ENCODE results near the gene P2RX7.

Gene P2RX7

DNA sequence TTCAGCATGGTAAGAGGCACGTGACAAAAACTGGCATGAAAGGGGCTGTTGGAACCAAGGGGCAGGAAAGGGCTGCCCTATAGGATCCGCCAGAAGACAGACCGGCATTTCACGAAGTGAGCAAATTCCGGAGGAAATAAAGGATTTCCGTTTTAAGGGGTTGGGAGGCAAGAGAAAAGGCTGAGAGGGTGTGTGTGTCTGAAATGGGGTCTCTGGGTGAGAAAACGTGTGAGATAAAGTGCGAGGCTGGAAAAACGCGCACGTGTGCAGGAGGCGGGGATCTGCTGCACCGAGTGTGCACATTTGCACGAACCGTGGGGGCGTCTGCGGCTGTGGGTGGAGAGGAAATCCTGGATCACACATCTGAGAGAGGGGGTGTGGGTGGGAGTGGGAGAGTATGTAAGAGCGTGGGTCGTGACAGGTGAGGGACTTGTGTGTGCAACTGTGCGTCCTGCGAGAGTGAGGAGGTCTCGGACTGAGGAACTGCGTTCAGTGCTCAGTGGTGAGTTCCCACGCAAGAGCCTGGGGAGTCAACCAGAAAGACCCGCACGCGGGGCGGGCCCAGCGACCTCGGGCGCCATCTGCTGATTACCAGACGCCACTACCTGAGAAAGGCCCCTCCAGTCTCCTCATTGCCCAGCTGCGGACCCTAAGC, 37.0 kb upstream of the P2RX7 start:
- H3K4me3 ChIP-seq (ENCODE audit: low read depth, low read length), result peak overlapping the region; percentile 37
- TF ChIP-seq, protein P1, sequence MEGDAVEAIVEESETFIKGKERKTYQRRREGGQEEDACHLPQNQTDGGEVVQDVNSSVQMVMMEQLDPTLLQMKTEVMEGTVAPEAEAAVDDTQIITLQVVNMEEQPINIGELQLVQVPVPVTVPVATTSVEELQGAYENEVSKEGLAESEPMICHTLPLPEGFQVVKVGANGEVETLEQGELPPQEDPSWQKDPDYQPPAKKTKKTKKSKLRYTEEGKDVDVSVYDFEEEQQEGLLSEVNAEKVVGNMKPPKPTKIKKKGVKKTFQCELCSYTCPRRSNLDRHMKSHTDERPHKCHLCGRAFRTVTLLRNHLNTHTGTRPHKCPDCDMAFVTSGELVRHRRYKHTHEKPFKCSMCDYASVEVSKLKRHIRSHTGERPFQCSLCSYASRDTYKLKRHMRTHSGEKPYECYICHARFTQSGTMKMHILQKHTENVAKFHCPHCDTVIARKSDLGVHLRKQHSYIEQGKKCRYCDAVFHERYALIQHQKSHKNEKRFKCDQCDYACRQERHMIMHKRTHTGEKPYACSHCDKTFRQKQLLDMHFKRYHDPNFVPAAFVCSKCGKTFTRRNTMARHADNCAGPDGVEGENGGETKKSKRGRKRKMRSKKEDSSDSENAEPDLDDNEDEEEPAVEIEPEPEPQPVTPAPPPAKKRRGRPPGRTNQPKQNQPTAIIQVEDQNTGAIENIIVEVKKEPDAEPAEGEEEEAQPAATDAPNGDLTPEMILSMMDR (IDR thresholded peaks at IDR 0.05; ENCODE audit: insufficient read depth, low read depth, low read length, missing control alignments), result peak; percentile 94
- peak; percentile 75 for DNase-seq (ENCODE audit: low read depth)

DNA sequence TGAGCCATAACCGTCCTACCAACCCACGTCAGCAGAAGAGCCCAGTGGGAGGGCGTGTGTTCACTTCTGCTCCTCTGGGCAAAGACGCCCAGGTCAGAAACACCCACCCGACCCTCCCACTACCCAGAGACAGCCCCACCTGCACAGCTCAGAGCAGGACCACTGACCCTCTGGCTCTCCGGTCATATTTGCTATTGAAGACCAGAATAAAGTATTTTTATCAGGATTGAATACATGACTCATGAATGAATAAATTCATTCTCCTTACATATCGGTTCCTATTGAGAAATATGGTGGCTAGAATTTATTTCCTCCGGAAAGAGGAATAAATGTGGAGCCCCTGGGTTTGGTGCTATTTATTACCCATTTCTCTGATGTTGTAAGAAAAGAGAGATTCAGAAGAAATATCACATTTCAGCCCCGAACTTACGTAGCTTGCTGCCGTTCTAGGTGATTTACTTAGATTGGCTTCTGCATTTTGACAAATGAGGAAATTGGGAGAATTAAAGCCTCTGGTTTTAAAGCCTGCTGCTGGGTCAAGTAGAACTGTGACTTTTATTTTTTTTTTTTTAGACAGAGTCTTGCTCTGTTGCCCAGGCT, 36.4 kb upstream of the P2RX7 start:
- H3K4me3 ChIP-seq (ENCODE audit: low read depth, low read length), result no peak overlapping the region
- TF ChIP-seq, protein P1 (IDR thresholded peaks at IDR 0.05; ENCODE audit: insufficient read depth, low read depth, low read length, missing control alignments), result no peak
- no peak for DNase-seq (ENCODE audit: low read depth)

DNA sequence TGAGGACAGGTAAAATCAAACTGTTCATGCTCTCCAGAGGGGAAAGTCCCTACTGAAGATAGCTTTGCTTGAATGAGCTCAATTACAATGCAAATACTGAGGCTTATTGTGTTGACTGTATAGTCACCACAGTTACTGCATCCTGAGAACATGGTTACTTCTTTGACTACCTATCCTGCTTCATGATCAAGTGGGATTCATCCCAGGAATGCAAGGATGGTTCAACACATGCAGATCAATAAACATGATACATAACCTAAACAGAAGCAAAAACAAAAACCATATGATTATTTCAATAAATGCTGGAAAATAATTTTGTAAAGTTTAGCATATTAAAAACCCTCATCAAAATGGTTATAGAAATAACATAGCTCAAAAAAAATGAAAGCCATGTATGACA, 32.9 kb upstream of the P2RX7 start:
- TF ChIP-seq, protein P1 (IDR thresholded peaks at IDR 0.05; ENCODE audit: insufficient read depth, low read depth, low read length, missing control alignments), result no peak
- DNase-seq (ENCODE audit: low read depth), result no peak
- no peak overlapping the region for H3K4me3 ChIP-seq (ENCODE audit: low read depth, low read length)

DNA sequence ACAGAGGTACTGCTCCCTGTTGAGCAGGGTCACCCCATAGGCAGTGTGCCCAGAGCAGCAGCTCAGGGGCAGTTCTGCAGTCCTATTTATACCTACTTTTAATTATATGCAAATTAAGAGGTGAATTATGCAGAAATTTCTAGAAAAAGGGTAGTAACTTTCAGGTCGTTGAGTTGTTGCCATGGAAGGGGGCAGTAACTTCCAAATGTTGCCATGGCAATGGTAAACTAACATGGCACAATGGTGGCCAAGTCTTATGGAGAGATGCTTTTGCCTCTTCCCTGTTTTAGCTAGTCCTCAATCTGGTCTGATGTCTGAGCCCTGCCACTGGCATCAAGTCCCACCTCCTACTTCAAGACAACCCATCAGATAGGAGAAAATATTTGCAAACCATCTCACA, 30.4 kb upstream of the P2RX7 start:
- no peak for DNase-seq (ENCODE audit: low read depth)

DNA sequence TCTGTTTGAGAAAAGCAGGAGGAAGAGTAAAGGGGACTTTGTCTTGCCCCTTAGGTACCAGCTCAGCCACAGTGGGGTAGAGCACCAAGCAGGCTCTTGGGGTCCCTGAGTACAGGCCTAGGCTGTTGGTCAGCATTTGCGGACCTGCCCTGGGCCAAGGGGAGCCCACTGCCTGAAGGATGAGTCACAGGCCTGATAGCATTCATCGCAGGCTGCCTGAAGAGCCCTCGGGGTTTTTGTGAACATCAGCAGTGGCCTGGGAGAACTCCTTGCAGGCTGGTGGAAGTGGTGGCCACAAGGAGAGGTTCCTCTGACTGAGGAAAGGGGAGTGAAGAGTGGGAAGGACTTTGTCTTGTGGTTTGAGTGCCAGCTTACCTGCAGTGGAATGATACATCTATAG, 25.0 kb upstream of the P2RX7 start:
- TF ChIP-seq, protein P1 (IDR thresholded peaks at IDR 0.05; ENCODE audit: insufficient read depth, low read depth, low read length, missing control alignments), result no peak
- DNase-seq (ENCODE audit: low read depth), result no peak
- H3K4me3 ChIP-seq (ENCODE audit: low read depth, low read length), result no peak overlapping the region

More for the DNA sequence above, 30.4 kb upstream of the P2RX7 start:
- H3K4me3 ChIP-seq (ENCODE audit: low read depth, low read length), result no peak overlapping the region
- TF ChIP-seq, protein P1 (IDR thresholded peaks at IDR 0.05; ENCODE audit: insufficient read depth, low read depth, low read length, missing control alignments), result no peak

DNA sequence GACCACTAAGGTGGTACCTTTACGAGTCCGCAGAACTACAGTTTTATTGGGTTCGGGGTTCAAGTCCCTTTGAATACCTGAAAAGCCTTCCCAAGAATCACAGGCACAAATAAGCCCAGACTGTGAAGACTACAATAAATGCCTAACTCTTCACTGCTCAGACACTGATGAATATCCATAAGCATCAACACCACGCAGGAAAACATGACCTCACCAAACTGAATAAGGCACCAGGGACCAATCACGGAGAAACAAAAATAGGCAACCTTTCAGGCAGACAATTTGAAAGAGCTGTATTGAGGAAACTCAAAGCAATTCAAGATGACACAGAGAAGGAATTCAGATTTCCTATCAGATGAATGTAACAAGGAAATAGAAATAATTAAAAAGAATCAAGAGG, 24.2 kb upstream of the P2RX7 start:
- no peak for DNase-seq (ENCODE audit: low read depth)
- TF ChIP-seq, protein P1 (IDR thresholded peaks at IDR 0.05; ENCODE audit: insufficient read depth, low read depth, low read length, missing control alignments), result no peak
- no peak overlapping the region for H3K4me3 ChIP-seq (ENCODE audit: low read depth, low read length)
